Uterus (tissue), 2 donors: ENCODE data around the gene RBL1.
"Not testable (repeated sequence)": the region's sequence is repeated elsewhere in the genome, so short reads cannot be mapped to it uniquely, and the experiment has no call there.

ENCODE experiments used
- POLR2A ChIP-seq, 2 donors: fragments of 450-650 bp; IDR thresholded peaks; one replicate each; pipeline ENCODE4 v1.6.1; 2016; ENCODE audit warnings: antibody characterized with exemption in 2 of 2, mild to moderate bottlenecking in 1 of 2, moderate library complexity in 1 of 2
- TF ChIP-seq, protein P1 (sequence below), 4 experiments: fragments of 200-600 bp in 2 of 4; fragments of 450-650 bp in 2 of 4; sonication (generic) in 2 of 4; IDR thresholded peaks; one replicate each; pipeline ENCODE4 v1.5.1; 2016 to 2019; ENCODE audit warnings: antibody characterized with exemption in 4 of 4, mild to moderate bottlenecking in 2 of 4, moderate library complexity in 1 of 4

DNA sequence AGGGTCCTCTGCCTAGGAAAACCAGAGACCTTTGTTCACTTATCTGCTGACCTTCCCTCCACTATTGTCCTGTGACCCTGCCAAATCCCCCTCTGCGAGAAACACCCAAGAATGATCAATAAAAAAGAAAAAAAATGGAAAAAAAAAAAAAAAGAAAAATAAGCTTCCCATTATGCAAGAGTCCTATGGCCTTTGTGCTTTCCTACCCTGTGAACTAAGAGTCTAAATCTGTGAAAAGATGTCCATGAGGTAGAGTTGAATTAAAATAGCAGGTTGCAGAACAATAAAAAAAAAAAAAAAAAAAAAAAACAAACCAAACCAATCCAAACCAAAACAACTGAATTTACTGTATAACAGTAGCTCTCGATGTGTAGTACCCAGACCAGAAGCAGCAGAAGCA, 94.2 kb downstream of the RBL1 start:
- TF ChIP-seq, protein P1, sequence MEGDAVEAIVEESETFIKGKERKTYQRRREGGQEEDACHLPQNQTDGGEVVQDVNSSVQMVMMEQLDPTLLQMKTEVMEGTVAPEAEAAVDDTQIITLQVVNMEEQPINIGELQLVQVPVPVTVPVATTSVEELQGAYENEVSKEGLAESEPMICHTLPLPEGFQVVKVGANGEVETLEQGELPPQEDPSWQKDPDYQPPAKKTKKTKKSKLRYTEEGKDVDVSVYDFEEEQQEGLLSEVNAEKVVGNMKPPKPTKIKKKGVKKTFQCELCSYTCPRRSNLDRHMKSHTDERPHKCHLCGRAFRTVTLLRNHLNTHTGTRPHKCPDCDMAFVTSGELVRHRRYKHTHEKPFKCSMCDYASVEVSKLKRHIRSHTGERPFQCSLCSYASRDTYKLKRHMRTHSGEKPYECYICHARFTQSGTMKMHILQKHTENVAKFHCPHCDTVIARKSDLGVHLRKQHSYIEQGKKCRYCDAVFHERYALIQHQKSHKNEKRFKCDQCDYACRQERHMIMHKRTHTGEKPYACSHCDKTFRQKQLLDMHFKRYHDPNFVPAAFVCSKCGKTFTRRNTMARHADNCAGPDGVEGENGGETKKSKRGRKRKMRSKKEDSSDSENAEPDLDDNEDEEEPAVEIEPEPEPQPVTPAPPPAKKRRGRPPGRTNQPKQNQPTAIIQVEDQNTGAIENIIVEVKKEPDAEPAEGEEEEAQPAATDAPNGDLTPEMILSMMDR (IDR thresholded peaks at IDR 0.05): not testable (repeated sequence)
- TF ChIP-seq POLR2A (IDR thresholded peaks at IDR 0.05): not testable (repeated sequence)
